ENCODE data around the gene VAV2.

The VAV2 gene

DNA sequence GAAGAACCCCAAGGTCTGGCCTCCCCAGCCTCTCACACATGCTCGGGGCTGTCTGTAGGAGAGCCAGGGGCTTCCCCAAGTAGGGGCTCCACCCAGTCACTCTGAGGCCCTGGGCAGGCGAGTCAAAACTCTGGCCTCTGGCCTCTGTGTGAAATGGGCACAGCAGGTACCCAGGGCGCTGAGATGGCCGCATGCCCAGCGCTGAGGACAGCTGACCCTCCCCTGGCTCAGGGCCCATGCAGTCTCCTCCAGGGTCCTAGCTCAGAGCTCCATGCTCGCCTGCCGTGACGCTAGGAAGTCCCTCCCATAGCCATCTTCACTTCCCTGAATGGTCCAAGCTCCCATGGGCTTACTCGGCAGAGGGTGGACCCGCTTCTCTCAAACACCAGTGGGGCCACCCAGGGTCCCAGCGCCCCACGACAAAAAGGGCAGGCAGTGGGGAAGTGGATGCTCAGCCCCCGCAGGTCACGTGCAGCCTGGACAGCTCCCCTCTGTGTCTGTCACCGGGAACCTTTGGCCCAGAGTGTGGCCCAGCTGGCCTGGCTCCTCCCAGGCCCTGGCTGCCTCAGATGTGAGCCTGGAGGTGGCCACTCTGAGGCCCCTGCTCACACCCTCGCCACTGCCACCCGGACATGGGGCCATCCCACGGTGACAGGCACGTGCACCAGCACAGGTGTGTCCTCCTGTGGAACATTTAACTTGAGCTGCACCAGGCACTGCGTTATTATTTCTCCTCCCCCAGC is 12.2 kb upstream of the VAV2 start:
- TF ChIP-seq PPARA (CRISPR knock-in tag; IDR thresholded peaks at IDR 0.05; ENCODE audit: borderline replicate concordance), result no peak
- TF ChIP-seq OSR1 (CRISPR knock-in tag; IDR thresholded peaks at IDR 0.05), result no peak
- TF ChIP-seq ZFP30 (CRISPR knock-in tag; IDR thresholded peaks at IDR 0.05), result no peak
- no peak for TF ChIP-seq CSDC2 (CRISPR knock-in tag; IDR thresholded peaks at IDR 0.05)
- no peak for TF ChIP-seq ZNF70 (CRISPR knock-in tag; IDR thresholded peaks at IDR 0.05)
- TF ChIP-seq ISL1 (CRISPR knock-in tag; IDR thresholded peaks at IDR 0.05), result no peak
- no peak for TF ChIP-seq ESRRG (CRISPR knock-in tag; IDR thresholded peaks at IDR 0.05)
- TF ChIP-seq CSRNP3 (CRISPR knock-in tag; IDR thresholded peaks at IDR 0.05), result no peak
- no peak for TF ChIP-seq RARB (CRISPR knock-in tag; IDR thresholded peaks at IDR 0.05)
- TF ChIP-seq ZC3H10 (CRISPR knock-in tag; IDR thresholded peaks at IDR 0.05), result no peak
- no peak for TF ChIP-seq TSHZ2 (CRISPR knock-in tag; IDR thresholded peaks at IDR 0.05)
- no peak for ATAC-seq

DNA sequence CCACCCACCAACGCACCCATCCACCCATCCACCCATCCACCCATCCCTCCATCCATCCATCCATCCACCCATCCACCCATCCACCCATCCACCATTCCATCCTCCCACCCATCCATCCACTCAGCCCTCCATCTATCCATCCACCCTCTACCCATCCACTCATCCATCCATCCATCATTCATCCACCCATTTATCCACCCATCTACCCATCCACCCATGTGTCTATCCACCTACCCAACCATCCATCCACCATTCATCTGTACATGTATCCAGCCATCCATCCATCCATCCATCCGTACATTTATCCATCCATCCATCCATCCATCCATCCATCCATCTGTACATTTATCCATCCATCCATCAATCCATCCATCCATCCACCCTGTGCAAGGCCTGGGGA is 11.1 kb upstream of the VAV2 start:
- no peak for ATAC-seq
- TF ChIP-seq CSRNP3 (CRISPR knock-in tag; IDR thresholded peaks at IDR 0.05) (no peak), ZC3H10 (CRISPR knock-in tag; IDR thresholded peaks at IDR 0.05) (no peak), ZNF70 (CRISPR knock-in tag; IDR thresholded peaks at IDR 0.05) (no peak), CSDC2 (CRISPR knock-in tag; IDR thresholded peaks at IDR 0.05) (no peak), TSHZ2 (CRISPR knock-in tag; IDR thresholded peaks at IDR 0.05) (no peak), PATZ1 (CRISPR knock-in tag; IDR thresholded peaks at IDR 0.05; ENCODE audit: borderline replicate concordance) (no peak), ZNF8 (CRISPR knock-in tag; IDR thresholded peaks at IDR 0.05) (no peak), ZFP3 (CRISPR knock-in tag; IDR thresholded peaks at IDR 0.05) (no peak), ESRRG (CRISPR knock-in tag; IDR thresholded peaks at IDR 0.05) (no peak), BACH2 (CRISPR knock-in tag; IDR thresholded peaks at IDR 0.05; ENCODE audit: borderline replicate concordance) (no peak), OSR1 (CRISPR knock-in tag; IDR thresholded peaks at IDR 0.05) (no peak), ZFP30 (CRISPR knock-in tag; IDR thresholded peaks at IDR 0.05) (no peak), ZNF565 (CRISPR knock-in tag; conservative IDR thresholded peaks at IDR 0.05; ENCODE audit: low read depth) (no peak), SNAI2 (CRISPR knock-in tag; IDR thresholded peaks at IDR 0.05) (no peak), TOX (CRISPR knock-in tag; IDR thresholded peaks at IDR 0.05; ENCODE audit: borderline replicate concordance) (no peak), TCF4 (CRISPR knock-in tag; IDR thresholded peaks at IDR 0.05; ENCODE audit: borderline replicate concordance) (no peak), PPARA (CRISPR knock-in tag; IDR thresholded peaks at IDR 0.05; ENCODE audit: borderline replicate concordance) (no peak)
- TF ChIP-seq, protein P1, sequence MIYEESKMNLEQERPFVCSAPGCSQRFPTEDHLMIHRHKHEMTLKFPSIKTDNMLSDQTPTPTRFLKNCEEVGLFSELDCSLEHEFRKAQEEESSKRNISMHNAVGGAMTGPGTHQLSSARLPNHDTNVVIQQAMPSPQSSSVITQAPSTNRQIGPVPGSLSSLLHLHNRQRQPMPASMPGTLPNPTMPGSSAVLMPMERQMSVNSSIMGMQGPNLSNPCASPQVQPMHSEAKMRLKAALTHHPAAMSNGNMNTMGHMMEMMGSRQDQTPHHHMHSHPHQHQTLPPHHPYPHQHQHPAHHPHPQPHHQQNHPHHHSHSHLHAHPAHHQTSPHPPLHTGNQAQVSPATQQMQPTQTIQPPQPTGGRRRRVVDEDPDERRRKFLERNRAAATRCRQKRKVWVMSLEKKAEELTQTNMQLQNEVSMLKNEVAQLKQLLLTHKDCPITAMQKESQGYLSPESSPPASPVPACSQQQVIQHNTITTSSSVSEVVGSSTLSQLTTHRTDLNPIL (CRISPR knock-in tag; IDR thresholded peaks at IDR 0.05; ENCODE audit: low read depth), result no peak
- TF ChIP-seq, protein P2, sequence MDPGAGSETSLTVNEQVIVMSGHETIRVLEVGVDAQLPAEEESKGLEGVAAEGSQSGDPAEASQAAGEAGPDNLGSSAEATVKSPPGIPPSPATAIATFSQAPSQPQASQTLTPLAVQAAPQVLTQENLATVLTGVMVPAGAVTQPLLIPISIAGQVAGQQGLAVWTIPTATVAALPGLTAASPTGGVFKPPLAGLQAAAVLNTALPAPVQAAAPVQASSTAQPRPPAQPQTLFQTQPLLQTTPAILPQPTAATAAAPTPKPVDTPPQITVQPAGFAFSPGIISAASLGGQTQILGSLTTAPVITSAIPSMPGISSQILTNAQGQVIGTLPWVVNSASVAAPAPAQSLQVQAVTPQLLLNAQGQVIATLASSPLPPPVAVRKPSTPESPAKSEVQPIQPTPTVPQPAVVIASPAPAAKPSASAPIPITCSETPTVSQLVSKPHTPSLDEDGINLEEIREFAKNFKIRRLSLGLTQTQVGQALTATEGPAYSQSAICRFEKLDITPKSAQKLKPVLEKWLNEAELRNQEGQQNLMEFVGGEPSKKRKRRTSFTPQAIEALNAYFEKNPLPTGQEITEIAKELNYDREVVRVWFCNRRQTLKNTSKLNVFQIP (CRISPR knock-in tag; IDR thresholded peaks at IDR 0.05; ENCODE audit: borderline replicate concordance, low read depth), result no peak
